WTC11 (cell line): ENCODE measurements around the gene BPIFB4.
"Not testable (repeated sequence)": the region's sequence is repeated elsewhere in the genome, so short reads cannot be mapped to it uniquely, and the experiment has no call there.

ENCODE experiments used
- CREB1 ChIP-seq: sonication (generic); formaldehyde crosslinking; IDR thresholded peaks from 2 replicates; pipeline ENCODE4 v1.8.0; 2023; ENCODE audit warnings: mild to moderate bottlenecking, missing genetic modification reagents
- MYBL2 ChIP-seq: sonication (generic); formaldehyde crosslinking; IDR thresholded peaks from 2 replicates; pipeline ENCODE4 v1.8.1; 2023; ENCODE audit warnings: mild to moderate bottlenecking, moderate library complexity, missing genetic modification reagents
- NR2C2 ChIP-seq: sonication (generic); formaldehyde crosslinking; IDR thresholded peaks from 2 replicates; pipeline ENCODE4 v1.8.0; 2022; ENCODE audit warnings: mild to moderate bottlenecking, missing genetic modification reagents
- SP1 ChIP-seq: sonication (generic); formaldehyde crosslinking; conservative IDR thresholded peaks from 2 replicates; pipeline ENCODE4 v1.8.1; 2022; ENCODE audit warnings: missing genetic modification reagents
- TP53 ChIP-seq: sonication (generic); formaldehyde crosslinking; IDR thresholded peaks from 2 replicates; pipeline ENCODE4 v1.8.1; 2023; ENCODE audit warnings: mild to moderate bottlenecking, missing genetic modification reagents
- ZNF232 ChIP-seq: sonication (generic); formaldehyde crosslinking; IDR thresholded peaks from 2 replicates; pipeline ENCODE4 v1.8.0; 2022; ENCODE audit warnings: mild to moderate bottlenecking, missing genetic modification reagents
- ZNF396 ChIP-seq: fragments of 250-450 bp; sonication (Bioruptor Pico); IDR thresholded peaks from 2 replicates; pipeline ENCODE4 v1.8.0; 2021; ENCODE audit warnings: mild to moderate bottlenecking, moderate library complexity, borderline replicate concordance
- TF ChIP-seq, protein P1 (sequence below): sonication (generic); formaldehyde crosslinking; IDR thresholded peaks from 2 replicates; pipeline ENCODE4 v1.8.1; 2023; ENCODE audit warnings: mild to moderate bottlenecking, missing genetic modification reagents, moderate library complexity
- TF ChIP-seq, protein P2 (sequence below): fragments of 200-600 bp; IDR thresholded peaks from 2 replicates; pipeline ENCODE4 v1.8.0; 2022; ENCODE audit warnings: antibody characterized with exemption
- TF ChIP-seq, protein P3 (sequence below): sonication (generic); formaldehyde crosslinking; conservative IDR thresholded peaks from 2 replicates; pipeline ENCODE4 v1.8.1; 2022; ENCODE audit warnings: mild to moderate bottlenecking, missing genetic modification reagents
- TF ChIP-seq, protein P4 (sequence below): sonication (generic); formaldehyde crosslinking; IDR thresholded peaks from 2 replicates; pipeline ENCODE4 v1.8.0; 2022; ENCODE audit warnings: mild to moderate bottlenecking, missing genetic modification reagents

DNA sequence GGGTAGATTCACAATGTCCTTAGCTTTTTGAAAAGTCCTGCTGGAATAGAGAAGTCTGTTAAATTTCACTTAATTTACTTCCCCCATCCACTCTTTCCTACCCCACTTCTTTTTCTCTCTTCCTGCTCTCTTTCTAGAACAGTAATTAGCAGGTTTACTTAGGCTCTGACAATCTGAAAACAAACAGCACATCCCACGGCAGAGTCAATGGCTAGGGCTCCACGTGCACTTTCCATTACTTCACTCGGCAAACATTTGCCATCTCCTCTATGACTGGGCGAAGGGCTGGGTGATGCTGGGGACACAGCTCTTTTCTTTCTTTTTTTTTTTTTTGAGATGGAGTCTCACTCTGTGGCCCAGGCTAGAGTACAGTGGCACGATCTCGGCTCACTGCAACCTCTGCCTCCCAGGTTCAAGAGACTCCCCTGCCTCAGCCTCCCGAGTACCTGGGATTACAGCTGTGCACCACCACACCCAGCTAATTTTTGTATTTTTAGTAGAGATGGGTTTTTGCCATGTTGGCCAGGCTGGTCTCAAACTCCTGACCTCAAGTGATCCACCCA is 26.7 kb downstream of the BPIFB4 start:
- TF ChIP-seq, protein P1, sequence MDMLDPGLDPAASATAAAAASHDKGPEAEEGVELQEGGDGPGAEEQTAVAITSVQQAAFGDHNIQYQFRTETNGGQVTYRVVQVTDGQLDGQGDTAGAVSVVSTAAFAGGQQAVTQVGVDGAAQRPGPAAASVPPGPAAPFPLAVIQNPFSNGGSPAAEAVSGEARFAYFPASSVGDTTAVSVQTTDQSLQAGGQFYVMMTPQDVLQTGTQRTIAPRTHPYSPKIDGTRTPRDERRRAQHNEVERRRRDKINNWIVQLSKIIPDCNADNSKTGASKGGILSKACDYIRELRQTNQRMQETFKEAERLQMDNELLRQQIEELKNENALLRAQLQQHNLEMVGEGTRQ (CRISPR knock-in tag) = not testable (repeated sequence)
- TF ChIP-seq SP1 (CRISPR knock-in tag); CREB1 (CRISPR knock-in tag); ZNF232 (CRISPR knock-in tag); ZNF396 (CRISPR knock-in tag); MYBL2 (CRISPR knock-in tag); NR2C2; TP53: not testable (repeated sequence)
- TF ChIP-seq, protein P2, sequence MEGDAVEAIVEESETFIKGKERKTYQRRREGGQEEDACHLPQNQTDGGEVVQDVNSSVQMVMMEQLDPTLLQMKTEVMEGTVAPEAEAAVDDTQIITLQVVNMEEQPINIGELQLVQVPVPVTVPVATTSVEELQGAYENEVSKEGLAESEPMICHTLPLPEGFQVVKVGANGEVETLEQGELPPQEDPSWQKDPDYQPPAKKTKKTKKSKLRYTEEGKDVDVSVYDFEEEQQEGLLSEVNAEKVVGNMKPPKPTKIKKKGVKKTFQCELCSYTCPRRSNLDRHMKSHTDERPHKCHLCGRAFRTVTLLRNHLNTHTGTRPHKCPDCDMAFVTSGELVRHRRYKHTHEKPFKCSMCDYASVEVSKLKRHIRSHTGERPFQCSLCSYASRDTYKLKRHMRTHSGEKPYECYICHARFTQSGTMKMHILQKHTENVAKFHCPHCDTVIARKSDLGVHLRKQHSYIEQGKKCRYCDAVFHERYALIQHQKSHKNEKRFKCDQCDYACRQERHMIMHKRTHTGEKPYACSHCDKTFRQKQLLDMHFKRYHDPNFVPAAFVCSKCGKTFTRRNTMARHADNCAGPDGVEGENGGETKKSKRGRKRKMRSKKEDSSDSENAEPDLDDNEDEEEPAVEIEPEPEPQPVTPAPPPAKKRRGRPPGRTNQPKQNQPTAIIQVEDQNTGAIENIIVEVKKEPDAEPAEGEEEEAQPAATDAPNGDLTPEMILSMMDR = not testable (repeated sequence)
- TF ChIP-seq, protein P3, sequence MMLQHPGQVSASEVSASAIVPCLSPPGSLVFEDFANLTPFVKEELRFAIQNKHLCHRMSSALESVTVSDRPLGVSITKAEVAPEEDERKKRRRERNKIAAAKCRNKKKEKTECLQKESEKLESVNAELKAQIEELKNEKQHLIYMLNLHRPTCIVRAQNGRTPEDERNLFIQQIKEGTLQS = not testable (repeated sequence)
- TF ChIP-seq, protein P4, sequence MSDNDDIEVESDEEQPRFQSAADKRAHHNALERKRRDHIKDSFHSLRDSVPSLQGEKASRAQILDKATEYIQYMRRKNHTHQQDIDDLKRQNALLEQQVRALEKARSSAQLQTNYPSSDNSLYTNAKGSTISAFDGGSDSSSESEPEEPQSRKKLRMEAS (CRISPR knock-in tag) = not testable (repeated sequence)
